Prostate gland (tissue), 2 donors: Measurements from ENCODE around the gene SLC22A1.

Source experiments
- CTCF ChIP-seq, 4 experiments: fragments of 200-600 bp in 2 of 4; fragments of 450-650 bp in 2 of 4; sonication (generic) in 2 of 4; IDR thresholded peaks; 1 replicate in 3 of 4; 2 replicates in 1 of 4; pipeline ENCODE4 v1.5.1; 2016 to 2019; ENCODE audit warnings: antibody characterized with exemption in 4 of 4, mild to moderate bottlenecking in 2 of 4, moderate library complexity in 2 of 4
- POLR2A ChIP-seq: fragments of 450-650 bp; IDR thresholded peaks from one replicate; pipeline ENCODE4 v1.6.1; 2016; ENCODE audit warnings: antibody characterized with exemption, mild to moderate bottlenecking
- POLR2AphosphoS5 ChIP-seq: sonication (generic); formaldehyde crosslinking; IDR thresholded peaks from one replicate; pipeline ENCODE4 v1.6.1; 2017; ENCODE audit warnings: antibody characterized with exemption

GRCh38 chr6:160203522-160203921, 81.9 kb downstream of the SLC22A1 start:
- TF ChIP-seq POLR2AphosphoS5, result no peak
- no peak for TF ChIP-seq CTCF (IDR thresholded peaks at IDR 0.05)
- TF ChIP-seq POLR2A, result no peak
